ENCODE data around the gene FANCG.

FANCG gene

GRCh38 chr9:35072461-35073278 is 7.1 kb downstream of the FANCG start, which contains the start of gene VCP (continued):
- peak; percentile 89 for TF ChIP-seq PRDM10 (tag by site-specific recombination; IDR thresholded peaks at IDR 0.05)
- no peak for TF ChIP-seq TCF7L2 (IDR thresholded peaks at IDR 0.05; ENCODE audit: borderline replicate concordance, low read depth, low read length)
- TF ChIP-seq ZBTB11 (tag by site-specific recombination; conservative IDR thresholded peaks at IDR 0.05; ENCODE audit: low read depth) = no peak
- TF ChIP-seq ZEB2 (tag by site-specific recombination; IDR thresholded peaks at IDR 0.05) = 0 out of 2 replicates have a peak, but pooled peaks have one; percentile 15
- no peak for TF ChIP-seq ZNF571 (tag by site-specific recombination; IDR thresholded peaks at IDR 0.05)
- TF ChIP-seq OSR2 (tag by site-specific recombination; IDR thresholded peaks at IDR 0.05) = peak; percentile 58
- no peak for TF ChIP-seq ZNF18 (tag by site-specific recombination; IDR thresholded peaks at IDR 0.05)
- TF ChIP-seq ZNF354C (tag by site-specific recombination; IDR thresholded peaks at IDR 0.05; ENCODE audit: borderline replicate concordance, low read depth) = no peak
- no peak for TF ChIP-seq ZNF324 (tag by site-specific recombination; IDR thresholded peaks at IDR 0.05)
- TF ChIP-seq ZNF169 (tag by site-specific recombination; IDR thresholded peaks at IDR 0.05) = no peak
- TF ChIP-seq GLI4 (tag by site-specific recombination; IDR thresholded peaks at IDR 0.05) = no peak
- no peak for TF ChIP-seq ZNF426 (tag by site-specific recombination; IDR thresholded peaks at IDR 0.05)
- no peak for TF ChIP-seq ZNF510 (tag by site-specific recombination; IDR thresholded peaks at IDR 0.05; ENCODE audit: insufficient replicate concordance)
- TF ChIP-seq ZNF701 (tag by site-specific recombination; IDR thresholded peaks at IDR 0.05) = no peak
- no peak for TF ChIP-seq ZFP37 (tag by site-specific recombination; IDR thresholded peaks at IDR 0.05)
- no peak for TF ChIP-seq ZFHX2 (tag by site-specific recombination; conservative IDR thresholded peaks at IDR 0.05)
- TF ChIP-seq ZNF513 (tag by site-specific recombination; IDR thresholded peaks at IDR 0.05) = no peak
- TF ChIP-seq ZBTB7A (tag by site-specific recombination; IDR thresholded peaks at IDR 0.05; ENCODE audit: low read depth) = no peak
- TF ChIP-seq ZNF292 (tag by site-specific recombination; IDR thresholded peaks at IDR 0.05; ENCODE audit: borderline replicate concordance, low read depth) = no peak
- TF ChIP-seq TSHZ1 (tag by site-specific recombination; IDR thresholded peaks at IDR 0.05; ENCODE audit: borderline replicate concordance) = no peak
- TF ChIP-seq ZNF621 (tag by site-specific recombination; IDR thresholded peaks at IDR 0.05) = peak; percentile 99
- TF ChIP-seq YY1 (tag by site-specific recombination; IDR thresholded peaks at IDR 0.05) = no peak

Data from HEK293 (cell line).